Epithelial cell of esophagus (primary cell): Measurements from ENCODE around the gene CUZD1.
A peak's percentile ranks its signal among the peaks of the same experiment; 100 is the strongest.
"Not testable (repeated sequence)": the region's sequence is repeated elsewhere in the genome, so short reads cannot be mapped to it uniquely, and the experiment has no call there.

Experiments
- DNase-seq: peaks from one replicate; pipeline ENCODE4 v3.0.0; 2010; ENCODE audit warnings: low read depth
- H3K4me3 ChIP-seq: 2 replicates; pipeline ENCODE4 v1.5.1; 2011; ENCODE audit warnings: mild to moderate bottlenecking, low read length, control low read depth
- TF ChIP-seq, protein P1 (sequence below): IDR thresholded peaks from 2 replicates; pipeline ENCODE4 v1.5.1; 2011; ENCODE audit warnings: low read depth, mild to moderate bottlenecking, low read length, control low read depth, inconsistent platforms; ENCODE audit not compliant: insufficient read depth; ENCODE audit errors: missing control alignments

CUZD1 gene

DNA sequence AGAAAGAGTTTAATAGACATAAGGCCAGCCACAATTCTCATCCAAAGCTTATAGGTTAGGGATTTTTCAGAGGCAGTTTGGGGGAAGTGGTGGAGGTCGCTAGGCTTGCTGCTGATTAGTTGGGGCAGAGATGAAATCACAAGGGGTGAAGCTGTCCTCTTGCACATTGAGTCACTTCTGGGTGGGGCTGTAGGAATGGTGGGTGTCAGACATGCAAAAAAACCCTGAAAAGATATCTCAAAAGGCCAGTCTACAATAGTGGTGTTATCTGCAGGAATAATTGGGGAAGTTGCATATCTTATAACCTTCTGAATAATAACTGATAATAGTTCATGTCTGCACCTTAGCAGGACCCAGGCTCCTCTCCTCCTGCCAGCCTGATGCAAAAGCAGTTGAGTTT lies 31.6 kb upstream of the CUZD1 start:
- DNase-seq = peak; percentile 44
- no peak overlapping the region for H3K4me3 ChIP-seq
- TF ChIP-seq, protein P1, sequence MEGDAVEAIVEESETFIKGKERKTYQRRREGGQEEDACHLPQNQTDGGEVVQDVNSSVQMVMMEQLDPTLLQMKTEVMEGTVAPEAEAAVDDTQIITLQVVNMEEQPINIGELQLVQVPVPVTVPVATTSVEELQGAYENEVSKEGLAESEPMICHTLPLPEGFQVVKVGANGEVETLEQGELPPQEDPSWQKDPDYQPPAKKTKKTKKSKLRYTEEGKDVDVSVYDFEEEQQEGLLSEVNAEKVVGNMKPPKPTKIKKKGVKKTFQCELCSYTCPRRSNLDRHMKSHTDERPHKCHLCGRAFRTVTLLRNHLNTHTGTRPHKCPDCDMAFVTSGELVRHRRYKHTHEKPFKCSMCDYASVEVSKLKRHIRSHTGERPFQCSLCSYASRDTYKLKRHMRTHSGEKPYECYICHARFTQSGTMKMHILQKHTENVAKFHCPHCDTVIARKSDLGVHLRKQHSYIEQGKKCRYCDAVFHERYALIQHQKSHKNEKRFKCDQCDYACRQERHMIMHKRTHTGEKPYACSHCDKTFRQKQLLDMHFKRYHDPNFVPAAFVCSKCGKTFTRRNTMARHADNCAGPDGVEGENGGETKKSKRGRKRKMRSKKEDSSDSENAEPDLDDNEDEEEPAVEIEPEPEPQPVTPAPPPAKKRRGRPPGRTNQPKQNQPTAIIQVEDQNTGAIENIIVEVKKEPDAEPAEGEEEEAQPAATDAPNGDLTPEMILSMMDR = no peak

DNA sequence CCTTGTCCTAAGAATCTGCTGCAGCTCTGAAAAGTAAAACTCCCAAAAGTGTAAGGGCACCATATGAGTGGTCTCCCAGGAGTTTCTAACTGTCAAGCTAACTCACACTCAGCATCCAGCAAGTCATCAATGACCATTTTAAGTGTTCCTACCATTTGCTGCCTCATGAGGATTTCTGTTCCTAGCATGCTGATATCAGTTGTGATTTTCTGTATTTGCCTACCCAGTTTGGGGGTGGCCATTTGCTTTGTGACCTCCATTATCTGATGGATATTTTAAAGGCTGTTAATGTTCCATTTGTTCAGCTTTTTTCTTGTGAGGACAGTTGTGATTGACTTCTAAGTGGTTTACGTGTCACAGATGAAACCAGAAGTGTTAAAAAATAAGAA lies 30.8 kb upstream of the CUZD1 start:
- DNase-seq = no peak
- H3K4me3 ChIP-seq = no peak overlapping the region
- TF ChIP-seq, protein P1 = no peak

DNA sequence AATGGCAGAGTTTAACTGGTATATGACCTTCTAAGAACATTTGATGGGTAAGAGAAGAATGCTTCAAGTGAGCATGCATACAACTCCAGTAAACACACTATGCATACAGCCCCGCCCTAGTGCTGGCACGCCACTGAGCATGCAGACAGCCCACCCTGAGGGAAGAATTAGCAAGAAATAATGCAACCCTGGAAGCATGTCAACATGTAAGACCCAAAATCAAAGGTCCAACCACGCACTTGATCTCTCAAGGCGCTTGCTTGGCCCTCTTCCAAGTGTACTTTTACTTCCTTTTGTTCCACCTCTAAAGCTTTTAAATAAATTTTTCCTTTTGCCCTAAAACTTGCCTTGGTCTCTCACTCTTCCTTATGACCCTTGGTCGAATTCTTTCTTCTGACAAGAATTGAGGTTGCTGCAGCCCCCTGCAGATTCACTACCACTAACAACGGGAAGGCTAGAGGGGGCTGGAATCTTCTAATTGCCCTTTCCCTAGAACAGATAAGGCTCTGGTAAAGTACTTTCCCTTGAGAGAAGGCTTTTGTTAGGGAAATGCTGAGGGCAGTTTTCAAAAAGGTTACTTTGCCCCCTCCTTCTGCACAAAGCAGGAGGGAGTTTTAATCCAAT lies 30.3 kb upstream of the CUZD1 start:
- no peak overlapping the region for H3K4me3 ChIP-seq
- TF ChIP-seq, protein P1 = no peak
- DNase-seq = peak; percentile 18

DNA sequence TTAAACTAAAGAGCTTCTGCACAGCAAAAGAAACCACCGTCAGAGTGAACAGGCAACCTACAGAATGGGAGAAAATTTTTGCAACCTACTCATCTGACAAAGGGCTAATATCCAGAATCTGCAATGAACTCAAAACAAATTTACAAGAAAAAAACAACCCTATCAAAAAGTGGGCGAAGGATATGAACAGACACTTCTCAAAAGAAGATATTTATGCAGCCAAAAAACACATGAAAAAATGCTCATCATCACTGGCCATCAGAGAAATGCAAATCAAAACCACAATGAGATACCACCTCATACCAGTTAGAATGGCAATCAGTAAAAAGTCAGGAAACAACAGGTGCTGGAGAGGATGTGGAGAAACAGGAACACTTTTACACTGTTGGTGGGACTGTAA lies 26.3 kb upstream of the CUZD1 start:
- H3K4me3 ChIP-seq, DNase-seq: not testable (repeated sequence)

DNA sequence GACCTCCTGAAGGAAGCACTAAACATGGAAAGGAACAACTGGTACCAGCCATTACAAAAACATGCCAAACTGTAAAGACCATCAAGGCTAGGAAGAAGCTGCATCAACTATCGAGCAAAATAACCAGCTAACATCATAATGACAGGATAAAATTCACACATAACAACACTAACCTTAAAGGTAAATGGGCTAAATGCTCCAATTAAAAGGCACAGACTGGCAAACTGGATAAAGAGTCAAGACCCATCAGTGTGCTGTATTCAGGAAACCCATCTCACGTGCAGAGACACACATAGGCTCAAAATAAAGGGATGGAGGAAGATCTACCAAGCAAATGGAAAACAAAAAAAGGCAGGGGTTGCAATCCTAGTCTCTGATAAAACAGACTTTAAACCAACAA lies 23.1 kb upstream of the CUZD1 start:
- H3K4me3 ChIP-seq = not testable (repeated sequence)

DNA sequence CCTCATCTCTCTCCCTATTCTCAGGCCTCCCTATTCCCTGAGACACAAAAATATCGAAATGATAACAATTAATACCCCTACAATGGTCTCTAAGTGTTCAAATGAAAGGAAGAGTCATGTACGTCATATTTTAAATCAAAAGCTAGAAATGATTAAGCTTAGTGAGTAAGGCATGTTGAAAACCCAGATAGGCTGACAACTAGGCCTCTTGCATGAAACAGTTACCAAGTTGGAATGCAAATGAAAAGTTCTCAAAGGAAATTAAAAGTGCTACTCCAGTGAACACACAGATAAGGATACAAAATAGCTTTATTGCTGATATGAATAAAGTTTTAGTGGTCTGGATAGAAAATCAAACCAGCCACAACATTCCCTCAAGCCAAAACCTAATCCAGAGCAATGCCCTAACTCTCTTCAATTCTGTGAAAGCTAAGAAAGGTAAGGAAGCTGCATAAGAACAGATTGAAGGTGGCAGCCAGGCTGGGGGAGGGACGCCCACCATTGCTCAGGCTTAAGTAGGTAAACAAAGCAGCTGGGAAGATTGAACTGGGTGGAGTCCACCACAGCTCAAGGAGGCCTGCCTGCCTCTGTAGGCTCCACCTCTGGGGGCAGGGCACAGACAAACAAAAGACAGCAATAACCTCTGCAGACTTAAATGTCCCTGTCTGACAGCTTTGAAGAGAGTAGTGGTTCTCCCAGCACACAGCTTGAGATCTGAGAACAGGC lies 21.3 kb upstream of the CUZD1 start:
- H3K4me3 ChIP-seq, DNase-seq: not testable (repeated sequence)

More for the DNA sequence above, 23.1 kb upstream of the CUZD1 start:
- DNase-seq = not testable (repeated sequence)

DNA sequence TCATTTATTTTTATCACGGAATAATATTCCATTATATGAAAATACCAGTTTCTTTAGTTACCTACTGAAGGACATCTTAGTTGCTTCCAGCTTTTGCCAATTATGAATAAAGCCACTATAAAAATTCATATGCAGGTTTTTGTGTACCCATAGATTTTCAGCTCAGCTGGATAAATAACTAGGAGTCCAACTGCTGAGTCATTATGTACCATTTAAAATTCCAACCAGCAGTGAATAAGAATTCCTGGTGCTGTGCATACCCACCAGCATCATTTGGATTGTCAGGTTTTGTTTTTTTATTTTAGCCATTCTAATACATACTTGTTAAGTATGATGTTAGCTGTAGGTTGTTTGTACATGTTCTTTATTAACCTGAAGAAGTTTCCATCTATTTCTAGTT lies 19.2 kb upstream of the CUZD1 start:
- no peak overlapping the region for H3K4me3 ChIP-seq
- DNase-seq = peak; percentile 39
- TF ChIP-seq, protein P1 = no peak

DNA sequence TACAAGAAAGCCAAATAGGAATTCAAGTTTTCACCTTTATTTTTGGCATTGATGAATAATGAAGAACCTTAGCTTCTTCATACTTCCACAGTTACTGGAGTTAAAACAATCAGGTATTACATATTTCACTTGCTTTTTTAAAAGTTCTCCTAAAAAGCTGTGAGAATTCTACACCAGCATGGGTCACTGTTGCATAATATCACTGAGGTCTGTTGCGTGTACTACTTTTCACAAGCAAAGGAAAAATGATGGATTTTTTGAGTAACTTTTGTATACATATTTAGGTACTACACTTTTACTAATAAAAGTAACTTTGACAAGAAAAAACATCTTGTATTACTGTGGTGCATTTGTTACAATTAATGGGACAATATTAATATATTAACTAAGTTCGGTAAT lies 18.5 kb upstream of the CUZD1 start:
- no peak for DNase-seq
- H3K4me3 ChIP-seq = no peak overlapping the region
- TF ChIP-seq, protein P1 = no peak
